ENCODE data around the gene OTX2. TPM values are rescaled to one million over a fixed set of nuclear protein-coding genes. Genes with fewer than 3 reads are reported as not detected.

OTX2 gene
- total RNA-seq: not detected
- long read RNA-seq: 0 reads

DNA sequence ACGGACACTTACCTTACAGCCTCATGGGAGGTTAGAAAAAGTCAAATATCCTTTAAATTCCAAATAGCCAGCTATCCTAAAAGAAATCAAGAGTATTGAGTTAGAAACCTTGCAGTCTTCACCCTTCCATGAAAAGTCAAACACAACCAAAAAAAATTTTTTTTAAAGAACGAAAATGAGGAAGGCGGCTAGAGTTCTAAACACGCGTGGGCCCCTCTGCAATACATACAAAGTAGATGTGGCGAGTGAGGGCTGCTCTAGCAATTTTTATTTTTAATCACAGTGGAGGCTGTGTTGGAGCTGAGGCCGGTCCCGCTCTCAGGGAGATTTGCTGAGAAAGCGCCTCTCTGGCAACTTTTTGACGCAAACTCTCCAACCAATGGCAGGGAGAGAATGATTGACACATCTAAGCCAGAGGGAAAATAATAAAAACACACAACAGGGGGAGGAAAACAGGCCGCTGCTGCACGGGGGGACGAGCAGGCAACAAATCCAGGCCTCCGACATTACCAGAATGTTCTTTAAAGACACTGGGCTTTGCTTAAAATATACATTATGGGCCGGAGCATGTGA, at the start of gene OTX2:
OTX2 (minus strand) TSS at position 333 of the 573 bp plus-strand sequence. CDS start 5,023 bp downstream, outside the sequence.
- Histone ChIP-seq H3K9me3 (no peaks in the 10 kb centered on the region), H3K4me1 (peaks cover 9% of the 10 kb centered on the region), H3K36me3 (no peaks in the 10 kb centered on the region), H3K27me3 (ENCODE audit: low read depth) (peaks cover 96% of the 10 kb centered on the region), H3K4me3 (no peak within 1 kb of the TSS), H3K27ac (no peak within 1 kb of the TSS)
- TF ChIP-seq, protein P1, sequence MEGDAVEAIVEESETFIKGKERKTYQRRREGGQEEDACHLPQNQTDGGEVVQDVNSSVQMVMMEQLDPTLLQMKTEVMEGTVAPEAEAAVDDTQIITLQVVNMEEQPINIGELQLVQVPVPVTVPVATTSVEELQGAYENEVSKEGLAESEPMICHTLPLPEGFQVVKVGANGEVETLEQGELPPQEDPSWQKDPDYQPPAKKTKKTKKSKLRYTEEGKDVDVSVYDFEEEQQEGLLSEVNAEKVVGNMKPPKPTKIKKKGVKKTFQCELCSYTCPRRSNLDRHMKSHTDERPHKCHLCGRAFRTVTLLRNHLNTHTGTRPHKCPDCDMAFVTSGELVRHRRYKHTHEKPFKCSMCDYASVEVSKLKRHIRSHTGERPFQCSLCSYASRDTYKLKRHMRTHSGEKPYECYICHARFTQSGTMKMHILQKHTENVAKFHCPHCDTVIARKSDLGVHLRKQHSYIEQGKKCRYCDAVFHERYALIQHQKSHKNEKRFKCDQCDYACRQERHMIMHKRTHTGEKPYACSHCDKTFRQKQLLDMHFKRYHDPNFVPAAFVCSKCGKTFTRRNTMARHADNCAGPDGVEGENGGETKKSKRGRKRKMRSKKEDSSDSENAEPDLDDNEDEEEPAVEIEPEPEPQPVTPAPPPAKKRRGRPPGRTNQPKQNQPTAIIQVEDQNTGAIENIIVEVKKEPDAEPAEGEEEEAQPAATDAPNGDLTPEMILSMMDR (IDR thresholded peaks at IDR 0.05): no peak
- DNase-seq (no peak), ATAC-seq (no peak)
- intact Hi-C loops (cut with DNase I): no loop called here

DNA sequence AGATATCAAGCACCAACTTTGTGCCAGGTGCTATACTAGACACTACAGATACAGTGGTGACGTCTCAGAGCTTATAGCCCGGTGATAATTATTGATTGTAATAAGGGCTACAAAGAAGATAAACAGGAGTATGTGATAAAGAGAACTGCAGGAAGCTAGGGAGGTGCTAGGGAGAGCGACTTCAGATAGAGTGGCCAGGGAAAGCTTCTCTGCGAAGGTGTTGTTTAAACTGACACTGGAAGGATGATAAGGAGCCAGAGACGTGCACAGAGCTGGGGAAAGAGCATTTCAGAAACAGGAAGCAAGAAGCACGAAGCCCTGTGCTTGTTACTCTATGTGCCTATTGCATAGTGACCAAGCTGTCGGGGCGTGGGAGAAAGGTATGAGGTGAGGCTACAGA, 48.1 kb upstream of the OTX2 start:
- intact Hi-C loops (cut with DNase I): no loop called here
- no peak for ATAC-seq
- H3K4me1 ChIP-seq: no peaks in the 10 kb centered on the region
- no peaks in the 10 kb centered on the region for H3K36me3 ChIP-seq
- H3K4me3 ChIP-seq: no peak overlapping the region
- no peaks in the 10 kb centered on the region for H3K27me3 ChIP-seq (ENCODE audit: low read depth)
- no peaks in the 10 kb centered on the region for H3K9me3 ChIP-seq
- TF ChIP-seq, protein P1 (IDR thresholded peaks at IDR 0.05): no peak
- no peak for DNase-seq
- H3K27ac ChIP-seq: no peak overlapping the region

DNA sequence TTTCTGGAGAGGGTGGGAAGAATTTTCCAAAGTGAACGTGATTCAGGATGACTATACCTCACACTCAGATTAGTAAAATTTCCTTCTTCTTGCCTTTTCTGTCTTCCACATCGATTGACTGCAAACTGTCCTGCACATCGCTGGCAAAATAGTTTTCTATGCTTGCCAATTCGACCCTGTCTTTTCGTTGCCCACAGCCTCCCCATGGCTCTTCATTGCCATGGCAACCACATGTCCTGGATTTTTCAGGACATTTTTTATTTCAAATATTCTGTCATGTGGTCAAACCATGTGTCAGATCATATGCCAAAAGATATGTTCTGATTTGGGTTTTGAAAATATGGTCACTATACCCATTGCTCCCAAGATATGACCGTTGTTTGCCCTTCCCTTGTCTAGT, 46.9 kb upstream of the OTX2 start:
- ATAC-seq: no peak
- H3K9me3 ChIP-seq: no peaks in the 10 kb centered on the region
- DNase-seq: no peak
- no peak overlapping the region for H3K4me3 ChIP-seq
- intact Hi-C loops (cut with DNase I): no loop called here
- H3K27me3 ChIP-seq (ENCODE audit: low read depth): no peaks in the 10 kb centered on the region
- H3K27ac ChIP-seq: no peak overlapping the region
- TF ChIP-seq, protein P1 (IDR thresholded peaks at IDR 0.05): no peak
- H3K36me3 ChIP-seq: no peaks in the 10 kb centered on the region
- no peaks in the 10 kb centered on the region for H3K4me1 ChIP-seq

DNA sequence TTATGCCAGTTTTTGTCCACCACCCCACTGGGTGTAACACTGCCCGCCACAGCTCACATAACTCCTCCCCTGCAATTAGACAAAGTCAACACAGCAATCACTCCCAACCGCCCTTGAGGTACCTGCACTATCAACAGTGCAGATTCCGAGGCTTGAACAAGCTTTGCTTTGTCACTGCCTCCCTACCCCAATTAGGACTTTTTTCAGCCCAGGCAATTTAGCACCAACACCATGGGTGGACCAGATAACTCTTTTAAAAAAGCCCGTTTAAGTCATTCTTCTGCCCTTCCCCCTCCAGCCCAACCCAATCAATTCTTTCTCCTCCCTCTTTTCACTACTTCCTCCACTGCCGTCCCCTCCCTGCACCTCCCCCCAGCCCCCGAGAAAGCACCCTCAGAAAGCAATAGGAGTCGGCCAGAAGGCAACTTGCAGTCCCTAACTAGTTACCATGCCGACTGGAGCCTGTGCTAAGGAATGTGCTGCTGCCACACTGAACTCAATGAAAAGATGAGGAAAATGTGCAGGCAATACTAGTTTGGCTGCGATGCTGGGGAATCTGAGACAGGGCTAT, 45.7 kb upstream of the OTX2 start:
- H3K4me1 ChIP-seq: no peaks in the 10 kb centered on the region
- intact Hi-C loops (cut with DNase I): no loop called here
- DNase-seq: no peak
- peak; percentile 45 to 62 for ATAC-seq
- TF ChIP-seq, protein P1 (IDR thresholded peaks at IDR 0.05): no peak
- H3K4me3 ChIP-seq: no peak overlapping the region
- H3K9me3 ChIP-seq: no peaks in the 10 kb centered on the region
- no peaks in the 10 kb centered on the region for H3K27me3 ChIP-seq (ENCODE audit: low read depth)
- H3K36me3 ChIP-seq: no peaks in the 10 kb centered on the region
- H3K27ac ChIP-seq: no peak overlapping the region

DNA sequence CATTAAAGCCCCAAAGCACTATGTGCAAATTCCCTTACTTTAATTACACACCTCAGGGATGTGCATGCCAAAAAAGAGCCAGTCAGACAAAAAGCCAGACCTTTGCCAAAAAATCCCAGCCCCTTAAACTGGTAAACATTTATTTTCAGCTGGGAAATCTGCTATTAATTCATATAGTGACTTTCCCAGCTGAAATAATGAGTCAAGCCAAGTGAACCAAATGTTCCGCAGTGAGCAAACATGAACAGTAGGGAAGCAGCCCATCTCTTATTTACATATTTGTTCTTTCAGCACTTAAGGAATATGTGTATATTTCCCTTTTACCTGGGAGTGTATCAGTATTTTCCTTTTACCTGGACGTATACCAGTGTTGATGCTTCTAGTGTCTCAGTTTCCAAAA, 44.0 kb upstream of the OTX2 start:
- H3K4me1 ChIP-seq: no peaks in the 10 kb centered on the region
- H3K27me3 ChIP-seq (ENCODE audit: low read depth): no peaks in the 10 kb centered on the region
- no peaks in the 10 kb centered on the region for H3K36me3 ChIP-seq
- no peak overlapping the region for H3K4me3 ChIP-seq
- DNase-seq: no peak
- intact Hi-C loops (cut with DNase I): no loop called here
- ATAC-seq: no peak
- TF ChIP-seq, protein P1 (IDR thresholded peaks at IDR 0.05): no peak
- no peak overlapping the region for H3K27ac ChIP-seq
- no peaks in the 10 kb centered on the region for H3K9me3 ChIP-seq

Data from lower lobe of right lung (tissue), 2 donors.